ENCODE measurements around the gene SLC14A1. TPM values are rescaled to one million over a fixed set of nuclear protein-coding genes. Genes with fewer than 3 reads are reported as not detected.

The SLC14A1 gene
- total and polyA plus RNA-seq, 2 experiments from 2014 or later: 0.21 to 0.53 TPM

DNA sequence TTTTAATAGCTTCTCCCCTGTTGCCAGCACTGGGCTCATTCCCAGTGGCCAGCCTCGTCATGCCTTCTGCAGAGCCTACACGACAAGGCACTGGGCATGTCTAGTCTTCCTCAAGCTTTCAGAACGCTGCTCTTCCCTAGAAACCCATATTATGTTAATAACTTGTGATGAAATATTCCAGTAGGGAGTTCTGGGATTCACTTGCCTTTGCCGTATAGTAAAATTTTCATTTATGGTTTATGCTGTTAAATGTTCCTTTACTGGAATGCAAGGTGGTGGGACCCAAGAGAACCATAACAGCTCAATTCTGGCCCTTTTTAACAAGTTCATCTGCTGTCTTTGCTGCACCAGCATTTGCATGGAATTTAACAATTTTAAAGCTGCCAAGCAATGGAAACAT, 45.5 kb upstream of the SLC14A1 start:
- H3K27me3 ChIP-seq (ENCODE audit: insufficient read depth): no peaks in the 10 kb centered on the region
- Mint-ChIP-seq H3K4me1 (peaks cover 7% of the 10 kb centered on the region), H3K9me3 (no peaks in the 10 kb centered on the region), H3K4me3 (no peak overlapping the region), H3K36me3 (ENCODE audit: low read depth) (no peaks in the 10 kb centered on the region), H3K27ac (no peak overlapping the region), H3K27me3 (ENCODE audit: insufficient read depth, low read depth, poor library complexity) (peaks cover 7% of the 10 kb centered on the region)
- no peak overlapping the region for H3K27ac ChIP-seq (ENCODE audit: low read depth)
- H3K4me2 ChIP-seq: no peak overlapping the region
- DNase-seq (ENCODE audit: low spot score) (no peak), ATAC-seq (no peak)
- no peak overlapping the region for H3K4me3 ChIP-seq
- H3K4me1 ChIP-seq (ENCODE audit: insufficient read depth): peaks cover 6% of the 10 kb centered on the region; the same call in 1 of the 2 replicates
- H3K9me2 ChIP-seq (ENCODE audit: insufficient read depth): peaks cover 8% of the 10 kb centered on the region; the same call in 1 of the 2 replicates
- no peaks in the 10 kb centered on the region for H3K36me3 ChIP-seq (ENCODE audit: insufficient read depth)
- H3K79me2 ChIP-seq (replicated peaks; ENCODE audit: insufficient read depth): no peaks in the 10 kb centered on the region
- H2AFZ ChIP-seq: no peak overlapping the region
- H4K20me1 ChIP-seq (replicated peaks; ENCODE audit: insufficient read depth): no peaks in the 10 kb centered on the region
- H3F3A ChIP-seq (replicated peaks; ENCODE audit: low read depth): no peaks in the 10 kb centered on the region
- TF ChIP-seq ZNF114 (CRISPR knock-in tag; IDR thresholded peaks at IDR 0.05) (no peak), EZH2 (IDR thresholded peaks at IDR 0.05; ENCODE audit: low read depth, unreplicated experiment) (no peak), EZH2phosphoT487 (IDR thresholded peaks at IDR 0.05; ENCODE audit: unreplicated experiment) (no peak), POLR2AphosphoS5 (IDR thresholded peaks at IDR 0.05; ENCODE audit: low read depth) (no peak), NANOG (IDR thresholded peaks at IDR 0.05; ENCODE audit: borderline replicate concordance) (no peak), CREB1 (CRISPR knock-in tag; IDR thresholded peaks at IDR 0.05; ENCODE audit: low read depth) (no peak), JUNB (IDR thresholded peaks at IDR 0.05; ENCODE audit: unreplicated experiment) (no peak), STAT1 (IDR thresholded peaks at IDR 0.05; ENCODE audit: unreplicated experiment) (no peak), ZNF331 (CRISPR knock-in tag; IDR thresholded peaks at IDR 0.05; ENCODE audit: low read depth) (no peak)
- TF ChIP-seq, protein P1, sequence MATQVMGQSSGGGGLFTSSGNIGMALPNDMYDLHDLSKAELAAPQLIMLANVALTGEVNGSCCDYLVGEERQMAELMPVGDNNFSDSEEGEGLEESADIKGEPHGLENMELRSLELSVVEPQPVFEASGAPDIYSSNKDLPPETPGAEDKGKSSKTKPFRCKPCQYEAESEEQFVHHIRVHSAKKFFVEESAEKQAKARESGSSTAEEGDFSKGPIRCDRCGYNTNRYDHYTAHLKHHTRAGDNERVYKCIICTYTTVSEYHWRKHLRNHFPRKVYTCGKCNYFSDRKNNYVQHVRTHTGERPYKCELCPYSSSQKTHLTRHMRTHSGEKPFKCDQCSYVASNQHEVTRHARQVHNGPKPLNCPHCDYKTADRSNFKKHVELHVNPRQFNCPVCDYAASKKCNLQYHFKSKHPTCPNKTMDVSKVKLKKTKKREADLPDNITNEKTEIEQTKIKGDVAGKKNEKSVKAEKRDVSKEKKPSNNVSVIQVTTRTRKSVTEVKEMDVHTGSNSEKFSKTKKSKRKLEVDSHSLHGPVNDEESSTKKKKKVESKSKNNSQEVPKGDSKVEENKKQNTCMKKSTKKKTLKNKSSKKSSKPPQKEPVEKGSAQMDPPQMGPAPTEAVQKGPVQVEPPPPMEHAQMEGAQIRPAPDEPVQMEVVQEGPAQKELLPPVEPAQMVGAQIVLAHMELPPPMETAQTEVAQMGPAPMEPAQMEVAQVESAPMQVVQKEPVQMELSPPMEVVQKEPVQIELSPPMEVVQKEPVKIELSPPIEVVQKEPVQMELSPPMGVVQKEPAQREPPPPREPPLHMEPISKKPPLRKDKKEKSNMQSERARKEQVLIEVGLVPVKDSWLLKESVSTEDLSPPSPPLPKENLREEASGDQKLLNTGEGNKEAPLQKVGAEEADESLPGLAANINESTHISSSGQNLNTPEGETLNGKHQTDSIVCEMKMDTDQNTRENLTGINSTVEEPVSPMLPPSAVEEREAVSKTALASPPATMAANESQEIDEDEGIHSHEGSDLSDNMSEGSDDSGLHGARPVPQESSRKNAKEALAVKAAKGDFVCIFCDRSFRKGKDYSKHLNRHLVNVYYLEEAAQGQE (IDR thresholded peaks at IDR 0.05; ENCODE audit: unreplicated experiment): no peak
- TF ChIP-seq, protein P2, sequence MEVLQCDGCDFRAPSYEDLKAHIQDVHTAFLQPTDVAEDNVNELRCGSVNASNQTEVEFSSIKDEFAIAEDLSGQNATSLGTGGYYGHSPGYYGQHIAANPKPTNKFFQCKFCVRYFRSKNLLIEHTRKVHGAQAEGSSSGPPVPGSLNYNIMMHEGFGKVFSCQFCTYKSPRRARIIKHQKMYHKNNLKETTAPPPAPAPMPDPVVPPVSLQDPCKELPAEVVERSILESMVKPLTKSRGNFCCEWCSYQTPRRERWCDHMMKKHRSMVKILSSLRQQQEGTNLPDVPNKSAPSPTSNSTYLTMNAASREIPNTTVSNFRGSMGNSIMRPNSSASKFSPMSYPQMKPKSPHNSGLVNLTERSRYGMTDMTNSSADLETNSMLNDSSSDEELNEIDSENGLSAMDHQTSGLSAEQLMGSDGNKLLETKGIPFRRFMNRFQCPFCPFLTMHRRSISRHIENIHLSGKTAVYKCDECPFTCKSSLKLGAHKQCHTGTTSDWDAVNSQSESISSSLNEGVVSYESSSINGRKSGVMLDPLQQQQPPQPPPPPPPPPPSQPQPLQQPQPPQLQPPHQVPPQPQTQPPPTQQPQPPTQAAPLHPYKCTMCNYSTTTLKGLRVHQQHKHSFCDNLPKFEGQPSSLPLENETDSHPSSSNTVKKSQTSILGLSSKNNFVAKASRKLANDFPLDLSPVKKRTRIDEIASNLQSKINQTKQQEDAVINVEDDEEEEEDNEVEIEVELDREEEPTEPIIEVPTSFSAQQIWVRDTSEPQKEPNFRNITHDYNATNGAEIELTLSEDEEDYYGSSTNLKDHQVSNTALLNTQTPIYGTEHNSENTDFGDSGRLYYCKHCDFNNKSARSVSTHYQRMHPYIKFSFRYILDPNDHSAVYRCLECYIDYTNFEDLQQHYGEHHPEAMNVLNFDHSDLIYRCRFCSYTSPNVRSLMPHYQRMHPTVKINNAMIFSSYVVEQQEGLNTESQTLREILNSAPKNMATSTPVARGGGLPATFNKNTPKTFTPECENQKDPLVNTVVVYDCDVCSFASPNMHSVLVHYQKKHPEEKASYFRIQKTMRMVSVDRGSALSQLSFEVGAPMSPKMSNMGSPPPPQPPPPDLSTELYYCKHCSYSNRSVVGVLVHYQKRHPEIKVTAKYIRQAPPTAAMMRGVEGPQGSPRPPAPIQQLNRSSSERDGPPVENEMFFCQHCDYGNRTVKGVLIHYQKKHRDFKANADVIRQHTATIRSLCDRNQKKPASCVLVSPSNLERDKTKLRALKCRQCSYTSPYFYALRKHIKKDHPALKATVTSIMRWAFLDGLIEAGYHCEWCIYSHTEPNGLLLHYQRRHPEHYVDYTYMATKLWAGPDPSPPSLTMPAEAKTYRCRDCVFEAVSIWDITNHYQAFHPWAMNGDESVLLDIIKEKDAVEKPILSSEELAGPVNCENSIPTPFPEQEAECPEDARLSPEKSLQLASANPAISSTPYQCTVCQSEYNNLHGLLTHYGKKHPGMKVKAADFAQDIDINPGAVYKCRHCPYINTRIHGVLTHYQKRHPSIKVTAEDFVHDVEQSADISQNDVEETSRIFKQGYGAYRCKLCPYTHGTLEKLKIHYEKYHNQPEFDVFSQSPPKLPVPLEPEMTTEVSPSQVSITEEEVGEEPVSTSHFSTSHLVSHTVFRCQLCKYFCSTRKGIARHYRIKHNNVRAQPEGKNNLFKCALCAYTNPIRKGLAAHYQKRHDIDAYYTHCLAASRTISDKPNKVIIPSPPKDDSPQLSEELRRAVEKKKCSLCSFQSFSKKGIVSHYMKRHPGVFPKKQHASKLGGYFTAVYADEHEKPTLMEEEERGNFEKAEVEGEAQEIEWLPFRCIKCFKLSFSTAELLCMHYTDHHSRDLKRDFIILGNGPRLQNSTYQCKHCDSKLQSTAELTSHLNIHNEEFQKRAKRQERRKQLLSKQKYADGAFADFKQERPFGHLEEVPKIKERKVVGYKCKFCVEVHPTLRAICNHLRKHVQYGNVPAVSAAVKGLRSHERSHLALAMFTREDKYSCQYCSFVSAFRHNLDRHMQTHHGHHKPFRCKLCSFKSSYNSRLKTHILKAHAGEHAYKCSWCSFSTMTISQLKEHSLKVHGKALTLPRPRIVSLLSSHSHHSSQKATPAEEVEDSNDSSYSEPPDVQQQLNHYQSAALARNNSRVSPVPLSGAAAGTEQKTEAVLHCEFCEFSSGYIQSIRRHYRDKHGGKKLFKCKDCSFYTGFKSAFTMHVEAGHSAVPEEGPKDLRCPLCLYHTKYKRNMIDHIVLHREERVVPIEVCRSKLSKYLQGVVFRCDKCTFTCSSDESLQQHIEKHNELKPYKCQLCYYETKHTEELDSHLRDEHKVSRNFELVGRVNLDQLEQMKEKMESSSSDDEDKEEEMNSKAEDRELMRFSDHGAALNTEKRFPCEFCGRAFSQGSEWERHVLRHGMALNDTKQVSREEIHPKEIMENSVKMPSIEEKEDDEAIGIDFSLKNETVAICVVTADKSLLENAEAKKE (CRISPR knock-in tag; IDR thresholded peaks at IDR 0.05): no peak
- TF ChIP-seq, protein P3, sequence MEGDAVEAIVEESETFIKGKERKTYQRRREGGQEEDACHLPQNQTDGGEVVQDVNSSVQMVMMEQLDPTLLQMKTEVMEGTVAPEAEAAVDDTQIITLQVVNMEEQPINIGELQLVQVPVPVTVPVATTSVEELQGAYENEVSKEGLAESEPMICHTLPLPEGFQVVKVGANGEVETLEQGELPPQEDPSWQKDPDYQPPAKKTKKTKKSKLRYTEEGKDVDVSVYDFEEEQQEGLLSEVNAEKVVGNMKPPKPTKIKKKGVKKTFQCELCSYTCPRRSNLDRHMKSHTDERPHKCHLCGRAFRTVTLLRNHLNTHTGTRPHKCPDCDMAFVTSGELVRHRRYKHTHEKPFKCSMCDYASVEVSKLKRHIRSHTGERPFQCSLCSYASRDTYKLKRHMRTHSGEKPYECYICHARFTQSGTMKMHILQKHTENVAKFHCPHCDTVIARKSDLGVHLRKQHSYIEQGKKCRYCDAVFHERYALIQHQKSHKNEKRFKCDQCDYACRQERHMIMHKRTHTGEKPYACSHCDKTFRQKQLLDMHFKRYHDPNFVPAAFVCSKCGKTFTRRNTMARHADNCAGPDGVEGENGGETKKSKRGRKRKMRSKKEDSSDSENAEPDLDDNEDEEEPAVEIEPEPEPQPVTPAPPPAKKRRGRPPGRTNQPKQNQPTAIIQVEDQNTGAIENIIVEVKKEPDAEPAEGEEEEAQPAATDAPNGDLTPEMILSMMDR (conservative IDR thresholded peaks at IDR 0.05; ENCODE audit: low read depth in 2 of 2): no peak
- TF ChIP-seq, protein P4, sequence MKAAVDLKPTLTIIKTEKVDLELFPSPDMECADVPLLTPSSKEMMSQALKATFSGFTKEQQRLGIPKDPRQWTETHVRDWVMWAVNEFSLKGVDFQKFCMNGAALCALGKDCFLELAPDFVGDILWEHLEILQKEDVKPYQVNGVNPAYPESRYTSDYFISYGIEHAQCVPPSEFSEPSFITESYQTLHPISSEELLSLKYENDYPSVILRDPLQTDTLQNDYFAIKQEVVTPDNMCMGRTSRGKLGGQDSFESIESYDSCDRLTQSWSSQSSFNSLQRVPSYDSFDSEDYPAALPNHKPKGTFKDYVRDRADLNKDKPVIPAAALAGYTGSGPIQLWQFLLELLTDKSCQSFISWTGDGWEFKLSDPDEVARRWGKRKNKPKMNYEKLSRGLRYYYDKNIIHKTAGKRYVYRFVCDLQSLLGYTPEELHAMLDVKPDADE (IDR thresholded peaks at IDR 0.05): no peak

All from GM23338 (cell line).